ENCODE results near the gene HNRNPD. TPM values are rescaled to one million over a fixed set of nuclear protein-coding genes. Genes with fewer than 3 reads are reported as not detected.
"Not testable (repeated sequence)": the region's sequence is repeated elsewhere in the genome, so short reads cannot be mapped to it uniquely, and the experiment has no call there.

The HNRNPD gene
- total RNA-seq = 28.4 and 32.7 TPM in 2 replicates
- polyA plus RNA-seq (2012) = 102 TPM

DNA sequence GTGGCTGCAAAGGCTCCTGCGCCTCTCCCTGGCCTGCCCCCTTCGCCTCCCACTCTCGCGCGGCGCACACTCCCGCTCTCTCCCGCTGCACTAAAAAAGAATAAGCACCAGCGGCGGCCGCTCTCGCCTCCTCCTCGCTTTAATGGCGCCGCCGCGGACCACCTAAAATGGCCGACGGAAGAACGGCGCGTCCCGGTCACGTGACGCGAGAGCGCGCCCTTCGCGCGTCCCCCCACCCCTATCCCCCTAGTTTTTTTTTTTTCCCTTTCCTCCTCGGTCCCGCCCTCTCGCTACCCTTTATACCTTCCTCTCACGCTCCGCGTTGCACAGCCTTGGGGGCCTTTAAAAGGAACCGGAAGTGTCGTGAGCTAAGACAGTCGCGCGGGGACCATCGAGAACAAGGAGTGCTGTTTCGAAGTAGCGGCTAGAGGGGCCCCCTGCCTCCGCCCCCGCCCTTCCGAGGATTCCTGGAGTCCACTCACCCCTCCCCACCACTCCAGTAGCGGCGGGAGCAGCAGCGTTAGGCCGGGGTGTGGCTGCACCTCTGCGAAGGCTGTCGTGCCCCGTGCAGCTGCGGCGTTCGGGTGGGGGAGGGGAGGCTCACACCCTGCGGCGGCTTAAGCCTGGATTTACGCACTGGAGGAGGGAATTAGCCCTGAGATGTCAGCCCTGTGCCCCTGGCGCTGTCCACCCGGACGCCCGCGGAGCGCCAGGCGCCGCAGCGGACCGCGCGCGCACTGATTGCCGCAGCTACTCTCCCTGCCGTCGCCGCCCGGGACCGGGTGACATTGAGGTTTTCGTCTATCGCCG is at the start of gene HNRNPD:
Gene HNRNPD (minus strand): TSS at position 176 of the 810 bp plus-strand sequence. CDS start 313 bp downstream, outside the sequence.
- DNase-seq (ENCODE audit: low read depth) = peak; percentile 100

GRCh38 chr4:82422616-82423015 is 48.8 kb upstream of the HNRNPD start:
- DNase-seq (ENCODE audit: low read depth) = no peak

- no peak for DNase-seq (ENCODE audit: low read depth)
Observed at GRCh38 chr4:82421796-82422560, 48.2 kb upstream of the HNRNPD start.

GRCh38 chr4:82419451-82419850 is 45.7 kb upstream of the HNRNPD start:
- no peak for DNase-seq (ENCODE audit: low read depth)

DNA sequence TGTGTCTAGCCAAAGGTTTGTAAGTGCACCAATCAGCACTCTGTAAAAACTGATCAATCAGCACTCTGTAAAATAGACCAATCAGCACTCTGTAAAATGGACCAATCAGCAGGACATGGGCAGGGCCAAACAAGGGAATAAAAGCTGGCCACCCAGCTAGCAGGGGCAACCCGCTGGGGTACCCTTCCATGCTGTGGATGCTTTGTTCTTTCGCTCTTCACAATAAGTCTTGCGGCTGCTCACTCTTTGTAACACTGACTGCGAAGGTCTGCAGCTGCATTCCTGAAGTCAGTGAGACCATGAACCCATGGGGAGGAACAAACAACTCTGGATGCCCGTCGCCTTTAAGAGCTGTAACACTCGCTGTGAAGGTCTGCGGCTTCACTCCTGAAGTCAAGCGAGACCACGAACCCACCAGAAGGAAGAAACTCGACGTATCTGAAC is 42.2 kb upstream of the HNRNPD start:
- DNase-seq (ENCODE audit: low read depth) = no peak

- not testable (repeated sequence) for DNase-seq (ENCODE audit: low read depth)
Observed at GRCh38 chr4:82415061-82415460, 41.3 kb upstream of the HNRNPD start.

DNA sequence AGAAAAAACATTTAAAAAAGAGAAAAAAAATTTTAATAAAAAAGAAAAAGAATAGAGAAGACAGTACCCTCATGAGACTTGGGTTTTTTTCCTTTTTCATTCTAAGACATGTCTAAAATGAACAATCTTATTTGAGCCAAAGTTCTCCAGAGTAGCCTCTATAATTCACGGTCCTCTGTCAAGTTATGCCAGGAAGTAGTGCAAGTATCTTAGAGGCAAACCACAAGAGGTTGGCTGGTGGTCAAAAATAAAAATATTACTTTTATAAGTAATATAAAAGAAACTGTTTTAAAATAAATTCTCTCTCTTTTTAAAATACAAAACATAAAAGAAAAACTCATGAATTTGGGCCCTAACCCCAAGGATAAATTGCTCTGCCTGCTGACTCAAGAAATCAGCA is 29.9 kb upstream of the HNRNPD start:
- no peak for DNase-seq (ENCODE audit: low read depth)

DNA sequence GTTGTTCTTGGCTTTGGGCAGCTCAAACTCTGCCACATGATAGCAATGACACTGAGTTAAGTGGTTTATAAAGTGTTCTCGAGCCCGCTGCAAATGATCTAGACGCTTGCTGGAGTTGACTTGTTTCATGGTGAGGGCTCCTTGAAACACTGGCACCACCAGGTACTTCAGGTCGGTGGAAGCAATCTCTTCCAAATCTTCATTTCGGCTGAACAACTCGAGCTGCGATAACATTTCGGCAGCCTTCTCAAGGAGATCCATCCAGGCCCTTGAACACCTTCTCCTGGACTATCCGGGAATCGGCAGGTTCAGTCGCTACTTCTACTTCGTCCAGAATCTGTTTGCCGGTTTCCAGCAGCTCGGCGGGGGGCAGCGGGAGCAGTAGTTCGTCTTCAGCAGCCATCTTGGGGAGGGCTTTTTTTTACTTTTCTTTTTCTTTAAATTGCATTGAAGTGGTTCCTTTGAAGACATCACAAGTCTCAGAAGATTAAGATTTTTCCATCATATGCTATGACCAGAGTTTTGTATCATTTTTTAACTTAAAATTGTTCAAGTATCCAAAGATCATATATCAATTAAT is 28.5 kb upstream of the HNRNPD start:
- no peak for DNase-seq (ENCODE audit: low read depth)

- no peak for DNase-seq (ENCODE audit: low read depth)
Observed at GRCh38 chr4:82401600-82401999, 27.8 kb upstream of the HNRNPD start.

DNA sequence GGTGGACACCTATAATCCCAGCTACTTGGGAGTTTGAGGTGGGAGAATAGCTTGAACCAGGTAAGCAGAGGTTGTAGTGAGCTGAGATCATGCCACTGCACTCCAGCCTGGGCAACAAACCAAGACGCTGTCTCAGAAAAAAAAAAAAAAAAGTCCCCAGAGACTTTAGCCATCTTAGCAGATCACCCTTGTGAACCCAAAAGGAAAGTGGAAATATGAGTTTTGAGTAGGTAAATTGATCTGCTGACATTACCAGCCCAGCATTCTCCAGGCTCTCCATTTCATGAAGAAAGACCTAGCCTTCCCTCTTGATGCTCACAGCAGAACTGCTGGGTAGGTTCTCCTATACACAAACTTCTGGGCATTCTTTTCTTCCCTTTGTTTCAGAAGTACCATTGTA is 24.5 kb upstream of the HNRNPD start:
- DNase-seq (ENCODE audit: low read depth) = no peak

GRCh38 chr4:82397527-82397926 is 23.7 kb upstream of the HNRNPD start:
- DNase-seq (ENCODE audit: low read depth) = no peak

- DNase-seq (ENCODE audit: low read depth) = no peak
Observed at GRCh38 chr4:82394896-82395295, 21.1 kb upstream of the HNRNPD start.

- DNase-seq (ENCODE audit: low read depth) = not testable (repeated sequence)
Observed at GRCh38 chr4:82390061-82390460, 16.3 kb upstream of the HNRNPD start.

- peak; percentile 18 for DNase-seq (ENCODE audit: low read depth)
Observed at GRCh38 chr4:82388405-82388804, 14.6 kb upstream of the HNRNPD start.

DNA sequence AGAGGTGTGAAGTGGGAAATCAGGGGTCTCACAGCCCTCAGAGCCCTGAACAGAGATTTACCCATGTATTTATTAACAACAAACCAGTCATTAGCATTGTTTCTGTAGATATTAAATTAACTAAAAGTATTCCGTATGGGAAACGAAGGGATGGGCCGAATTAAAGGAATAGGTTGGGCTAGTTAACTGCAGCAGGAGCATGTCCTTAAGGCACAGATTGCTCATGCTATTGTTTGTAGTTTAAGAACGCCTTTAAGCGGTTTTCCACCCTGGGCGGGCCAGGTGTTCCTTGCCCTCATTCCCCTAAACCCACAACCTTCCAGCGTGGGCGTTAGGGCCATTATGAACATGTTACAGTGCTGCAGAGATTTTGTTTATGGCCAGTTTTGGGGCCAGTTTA is 12.5 kb upstream of the HNRNPD start:
- not testable (repeated sequence) for DNase-seq (ENCODE audit: low read depth)

GRCh38 chr4:82382751-82383150 is 9.0 kb upstream of the HNRNPD start:
- no peak for DNase-seq (ENCODE audit: low read depth)

DNA sequence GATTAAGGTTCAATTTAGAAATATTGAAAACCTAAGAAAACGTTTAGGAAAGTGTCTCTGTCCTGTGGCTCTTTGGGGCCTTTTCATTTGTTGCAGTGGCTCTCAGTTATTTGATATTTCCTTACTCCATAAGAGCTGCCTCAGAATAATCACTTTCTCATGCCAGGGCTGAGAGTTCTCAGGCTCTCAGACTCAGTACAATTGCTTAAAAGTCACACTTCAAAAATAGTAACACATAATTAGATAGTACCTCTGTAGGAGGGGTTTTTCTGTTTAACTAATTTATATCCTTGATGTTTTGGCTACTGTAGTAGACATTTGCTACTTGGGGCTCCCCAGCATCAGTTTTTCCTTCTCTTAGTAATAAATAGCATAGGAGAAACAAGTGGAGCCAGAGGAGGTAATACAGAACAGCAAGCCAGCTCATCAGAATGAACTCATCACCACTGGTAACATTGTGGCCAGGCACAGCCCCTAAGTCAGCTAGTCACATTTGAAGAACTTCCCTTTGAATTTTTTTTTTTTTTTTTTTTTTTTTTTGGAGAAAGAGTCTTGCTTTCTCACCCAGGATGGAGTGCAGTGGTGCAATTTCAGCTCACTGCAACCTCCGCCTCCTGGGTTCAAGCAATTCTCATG is 8.0 kb upstream of the HNRNPD start:
- DNase-seq (ENCODE audit: low read depth) = no peak

- no peak for DNase-seq (ENCODE audit: low read depth)
Observed at GRCh38 chr4:82381235-82381634, 7.4 kb upstream of the HNRNPD start.

- DNase-seq (ENCODE audit: low read depth) = no peak
Observed at GRCh38 chr4:82380831-82381230, 7.0 kb upstream of the HNRNPD start.

DNA sequence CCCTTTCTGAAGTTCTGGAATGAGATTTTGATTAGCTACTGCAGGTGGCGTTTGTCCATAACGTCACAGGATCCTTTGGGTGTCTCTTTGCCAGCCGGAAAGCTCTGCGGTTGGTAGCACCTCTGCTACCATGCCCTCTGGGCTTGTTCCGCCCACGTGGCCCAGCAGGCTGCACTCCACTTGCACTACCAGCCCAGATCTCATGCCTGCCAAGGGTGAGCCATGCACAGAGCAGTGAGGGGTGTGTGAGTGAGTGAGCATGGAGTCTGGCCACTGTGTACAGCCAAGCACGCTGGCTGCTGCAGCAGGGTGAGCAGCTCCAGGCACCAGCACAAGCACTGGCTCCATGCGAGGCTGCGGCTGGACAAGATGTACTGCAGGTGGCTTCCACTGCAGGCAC is 6.6 kb upstream of the HNRNPD start:
- no peak for DNase-seq (ENCODE audit: low read depth)

DNA sequence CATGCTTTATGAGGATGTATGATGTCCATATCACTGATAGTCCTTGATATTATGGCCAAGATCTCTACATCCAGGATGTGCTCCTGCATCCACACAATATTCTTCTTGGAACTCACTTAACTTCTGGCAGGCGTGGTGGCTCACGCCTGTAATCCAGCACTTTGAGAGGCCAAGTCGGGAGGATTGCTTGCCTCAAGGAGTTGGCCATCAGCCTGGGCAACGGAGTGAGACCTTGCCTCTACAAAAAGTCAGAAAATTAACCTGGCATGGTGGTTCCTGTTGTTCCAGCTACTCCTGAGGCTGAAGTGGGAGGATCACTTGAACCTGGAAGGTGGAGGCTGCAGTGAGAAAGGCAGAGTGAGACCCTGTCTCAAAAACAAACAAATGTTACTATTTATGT is 2.3 kb upstream of the HNRNPD start:
- DNase-seq (ENCODE audit: low read depth) = no peak

DNA sequence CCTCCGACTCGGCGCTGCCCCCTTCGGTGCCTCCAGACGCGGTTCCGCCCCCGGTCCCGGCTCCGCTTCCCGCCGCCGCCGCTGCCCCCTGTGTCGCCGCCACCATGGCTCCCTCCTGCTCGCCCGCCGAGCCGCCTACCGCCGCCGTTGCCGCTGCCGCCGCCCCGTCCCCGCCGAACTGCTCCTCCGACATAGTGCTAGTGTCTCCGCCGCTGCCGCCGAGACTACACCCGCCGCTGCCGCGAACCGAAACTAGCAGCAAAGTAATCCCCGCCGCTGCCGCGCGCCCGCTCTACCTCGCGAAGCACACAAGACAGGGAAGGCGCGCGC is 340 bp downstream of the HNRNPD start:
- no peak for DNase-seq (ENCODE audit: low read depth)

Measured in myocyte (in vitro differentiated cells).